Hematopoietic multipotent progenitor cell treated with erythropoietin and hydrocortisone succinate and interleukin-3 and kit ligand, for 17 days (in vitro differentiated cells): ENCODE results near the gene MYCL.
"Not testable (repeated sequence)": the region's sequence is repeated elsewhere in the genome, so short reads cannot be mapped to it uniquely, and the experiment has no call there.

Experiments
- DNase-seq: peaks from one replicate; pipeline ENCODE4 v3.0.0-alpha.2; 2015; ENCODE audit warnings: low spot score

Gene MYCL

DNA sequence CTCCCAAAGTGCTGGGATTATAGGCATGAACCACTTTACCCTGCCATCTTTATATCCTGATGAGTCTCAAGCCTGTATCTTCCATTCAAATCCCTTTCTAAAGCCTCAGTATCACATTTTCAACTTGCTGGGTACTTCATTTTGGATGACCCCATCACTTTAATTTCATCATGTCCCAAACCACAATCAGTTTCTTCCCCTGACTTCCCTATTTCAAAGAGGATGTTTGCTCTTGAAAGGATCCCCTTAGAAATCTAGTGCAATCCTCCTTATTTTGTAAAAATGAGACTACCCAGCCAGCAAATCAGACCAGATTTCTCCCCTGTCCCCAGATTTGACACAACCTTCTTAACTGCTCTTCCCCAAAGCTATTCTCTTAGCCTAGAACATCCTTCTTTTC, 11.4 kb downstream of the MYCL start:
- no peak for DNase-seq

DNA sequence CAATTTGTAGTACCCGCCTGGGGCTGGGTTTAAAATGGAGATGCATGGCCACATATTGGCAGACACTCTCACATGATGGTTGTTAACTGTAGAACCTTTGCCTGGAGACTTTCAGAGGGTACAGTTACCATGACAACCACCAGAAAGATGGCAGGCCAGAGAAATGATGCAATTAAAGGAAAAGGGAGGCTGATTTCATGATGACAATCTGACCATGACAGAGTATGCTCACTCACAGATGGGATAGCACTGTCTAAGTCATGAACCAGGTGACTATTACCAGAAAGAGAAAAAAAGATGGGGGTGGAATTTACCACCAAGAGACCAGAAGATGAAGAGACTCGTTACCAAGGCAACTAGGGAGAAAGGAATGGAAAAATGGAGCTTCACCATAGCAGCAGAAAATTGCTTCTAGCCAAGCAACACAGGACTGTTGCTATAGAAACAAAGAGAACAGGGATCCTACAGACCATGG, 14.9 kb downstream of the MYCL start:
- DNase-seq = no peak

DNA sequence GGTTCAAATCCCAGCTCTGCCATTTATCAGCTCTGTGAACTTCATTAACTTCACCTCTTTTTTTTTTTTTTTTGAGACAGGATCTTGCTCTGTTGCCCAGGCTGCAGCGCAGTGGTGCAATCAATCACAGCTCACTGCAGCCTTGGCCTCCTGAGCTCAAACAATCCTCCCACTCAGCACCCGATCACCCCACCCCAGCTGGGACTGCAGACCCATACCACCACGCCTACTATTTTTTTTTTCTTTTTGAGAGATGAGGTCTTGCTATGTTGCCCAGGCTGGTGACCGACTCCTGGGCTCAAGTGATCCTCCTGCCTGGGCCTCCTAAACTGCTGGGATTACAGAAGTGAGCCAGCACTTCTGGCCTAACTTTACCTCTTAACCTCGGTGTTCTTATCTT, 16.2 kb downstream of the MYCL start:
- DNase-seq = no peak

DNA sequence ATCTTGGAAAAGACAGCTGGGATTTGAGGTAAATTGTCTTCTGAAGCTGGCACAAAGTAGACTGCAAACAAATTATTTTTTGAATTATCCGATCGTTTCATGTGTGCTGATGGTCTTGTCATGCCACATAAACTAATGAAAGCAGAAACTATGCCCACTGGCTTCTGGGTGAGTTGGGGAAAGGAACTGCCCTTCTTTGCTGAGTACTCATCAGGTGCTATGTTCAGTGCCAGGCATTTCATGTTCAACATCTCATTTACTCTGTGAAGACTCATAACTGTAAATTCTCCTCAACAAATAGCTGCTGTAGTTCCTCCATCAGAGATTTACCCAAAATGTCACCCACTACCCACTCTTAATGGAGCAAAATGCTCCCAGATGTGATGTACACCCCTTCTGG, 19.6 kb downstream of the MYCL start:
- no peak for DNase-seq

GRCh38 chr1:39877980-39878956, 23.4 kb downstream of the MYCL start:
- no peak for DNase-seq

- DNase-seq = no peak
Measured at GRCh38 chr1:39877231-39877778, 24.4 kb downstream of the MYCL start.

DNA sequence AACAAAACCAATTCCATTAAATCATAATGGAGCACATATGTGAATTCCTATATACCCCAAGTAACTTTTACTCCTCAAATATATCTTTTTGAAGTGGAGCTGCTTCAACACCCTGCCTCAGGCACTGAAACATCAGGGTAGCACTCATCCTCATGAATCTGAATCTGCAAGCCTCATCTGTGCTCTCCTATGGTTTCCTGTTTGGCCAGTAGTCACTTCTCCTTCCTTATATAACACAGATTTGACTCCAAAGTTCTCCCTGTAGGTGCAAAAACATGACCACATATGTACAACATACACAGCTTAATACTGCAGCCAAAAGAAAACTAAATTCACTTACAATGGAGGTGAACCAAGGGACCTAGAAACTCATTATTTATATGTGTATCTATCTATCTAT, 25.6 kb downstream of the MYCL start:
- DNase-seq = no peak

DNA sequence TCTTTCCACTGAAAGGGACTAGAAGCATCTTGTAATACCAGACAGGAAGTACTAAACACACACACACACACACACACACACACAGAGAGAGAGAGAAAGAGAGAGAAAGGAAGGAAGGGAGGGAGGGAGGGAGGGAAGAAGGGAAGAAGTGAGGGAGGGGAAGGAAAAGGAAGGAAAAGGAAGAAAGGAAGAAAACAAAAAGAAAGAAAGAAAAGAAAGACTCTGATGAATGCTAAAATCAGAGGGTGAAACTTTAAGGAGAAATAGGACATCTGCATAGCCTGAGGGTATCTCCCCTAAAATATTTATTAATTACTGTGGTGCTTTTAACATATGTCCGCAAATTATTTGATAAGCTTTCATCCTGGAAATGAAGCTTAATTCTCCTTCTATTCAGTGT, 29.0 kb downstream of the MYCL start:
- no peak for DNase-seq

DNA sequence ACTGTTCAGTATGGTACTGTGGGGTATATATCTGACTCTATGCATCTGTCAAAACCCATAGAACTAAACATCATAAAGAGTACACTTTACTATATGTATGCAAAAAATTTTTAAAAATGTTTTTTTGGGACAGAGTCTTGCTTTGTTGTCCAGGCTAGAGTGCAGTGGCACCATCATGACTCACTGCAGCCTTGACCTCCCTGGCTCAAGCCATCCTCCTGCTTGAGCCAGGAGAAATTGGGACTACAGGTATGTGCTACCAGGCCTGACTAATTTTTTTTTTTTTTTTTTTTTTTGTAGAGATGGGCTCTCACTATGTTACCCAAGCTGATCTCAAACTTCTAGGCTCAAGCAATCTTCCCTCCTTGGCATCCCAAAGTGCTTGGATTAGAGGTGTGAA, 29.9 kb downstream of the MYCL start:
- DNase-seq = no peak

- DNase-seq = not testable (repeated sequence)
Measured at GRCh38 chr1:39871043-39871442, 30.7 kb downstream of the MYCL start.

- not testable (repeated sequence) for DNase-seq
Measured at GRCh38 chr1:39869538-39870112, 32.1 kb downstream of the MYCL start.

DNA sequence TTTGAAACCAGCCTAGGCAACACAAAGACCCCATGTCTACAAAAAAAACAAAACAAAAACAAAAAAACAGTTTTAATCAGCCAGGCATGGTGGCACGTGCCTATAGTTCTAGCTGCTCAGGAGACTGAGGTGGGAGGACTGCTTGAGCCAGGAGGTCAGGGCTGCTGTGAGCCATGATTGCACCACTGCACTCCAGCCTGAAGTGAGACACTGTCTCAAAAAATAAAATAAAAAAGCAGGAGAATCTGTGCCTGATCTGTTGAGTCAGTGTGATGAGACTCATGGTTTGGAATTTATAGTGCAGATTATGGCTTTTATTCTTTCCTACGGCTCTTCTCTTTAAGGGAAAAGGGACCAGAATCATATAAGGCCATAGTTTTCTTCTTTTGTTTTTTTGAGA, 35.0 kb downstream of the MYCL start:
- no peak for DNase-seq

DNA sequence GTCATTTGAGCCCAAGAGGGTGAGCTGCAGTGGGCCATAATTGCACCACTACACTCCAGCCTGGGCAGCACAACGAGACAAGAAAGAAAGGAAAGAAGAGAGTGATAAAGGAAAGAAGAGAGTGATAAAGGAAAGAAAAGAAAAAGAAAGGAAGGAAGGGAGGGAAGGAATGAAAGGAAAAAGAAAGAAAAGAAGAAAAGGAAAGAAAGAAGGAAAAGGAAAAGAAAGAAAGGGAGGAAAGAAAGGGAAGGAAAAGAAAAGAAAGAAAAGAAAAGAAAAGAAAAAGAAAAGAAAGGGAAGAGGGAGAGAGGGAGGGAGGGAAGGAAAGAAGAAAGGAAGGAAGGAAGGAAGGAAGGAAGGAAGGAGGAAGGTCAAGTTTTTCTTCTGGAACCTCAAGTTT, 36.0 kb downstream of the MYCL start:
- DNase-seq = no peak

DNA sequence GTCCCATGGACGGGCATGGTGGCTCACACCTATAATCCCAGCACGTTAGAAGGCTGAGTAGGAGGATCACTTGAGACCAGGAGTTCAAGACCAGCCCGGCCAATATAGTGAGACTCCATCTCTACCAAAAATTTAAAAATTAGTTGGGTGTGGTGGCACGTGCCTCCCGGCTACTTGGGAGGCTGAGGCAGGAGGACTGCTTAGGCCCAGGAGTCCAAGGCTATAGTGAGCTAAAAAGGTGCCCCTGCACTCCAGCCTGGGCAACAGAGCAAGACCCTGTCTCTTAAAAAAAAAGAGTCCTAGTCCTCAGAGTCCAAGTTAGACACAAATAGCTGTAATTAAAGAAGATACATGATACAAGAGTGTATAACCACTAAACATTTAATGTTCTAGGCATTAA, 38.5 kb downstream of the MYCL start:
- DNase-seq = no peak

DNA sequence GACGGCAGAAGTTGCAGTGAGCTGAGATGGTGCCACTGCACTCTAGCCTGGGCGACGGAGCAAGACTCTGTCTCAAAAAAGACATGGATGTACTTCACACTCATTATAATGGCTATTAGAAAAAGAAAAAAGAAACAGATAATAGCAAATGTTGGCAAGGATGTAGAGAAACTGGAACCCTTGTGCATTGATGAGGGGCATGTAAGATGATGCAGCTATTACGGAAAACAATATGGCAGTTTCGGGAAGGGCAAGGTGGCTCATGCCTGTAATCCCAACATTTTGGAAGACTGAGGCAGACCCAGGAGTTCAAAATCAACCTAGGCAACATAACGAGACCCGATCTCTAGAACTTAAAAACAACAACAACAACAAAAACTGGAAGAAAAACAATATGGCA, 40.7 kb downstream of the MYCL start:
- DNase-seq = no peak

- no peak for DNase-seq
Measured at GRCh38 chr1:39859859-39860812, 41.6 kb downstream of the MYCL start.

DNA sequence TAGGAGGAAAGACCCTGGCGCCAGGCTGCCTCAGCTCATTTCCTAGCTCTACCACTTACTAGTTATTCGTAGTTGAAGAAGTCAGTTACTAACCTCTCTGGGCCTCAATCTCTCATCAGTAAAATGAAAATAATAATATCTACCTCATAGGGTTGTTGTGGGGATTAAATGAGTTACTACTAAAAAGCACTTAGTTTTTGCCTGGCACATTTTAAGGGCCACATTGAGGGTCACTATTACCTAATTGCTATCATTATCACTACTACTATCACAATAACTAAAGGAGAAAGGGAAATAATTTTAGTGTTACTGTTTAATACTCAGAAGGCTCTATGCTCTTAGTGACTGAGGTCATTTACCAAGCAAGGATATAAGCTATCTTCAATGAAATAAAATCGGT, 43.4 kb downstream of the MYCL start:
- no peak for DNase-seq

DNA sequence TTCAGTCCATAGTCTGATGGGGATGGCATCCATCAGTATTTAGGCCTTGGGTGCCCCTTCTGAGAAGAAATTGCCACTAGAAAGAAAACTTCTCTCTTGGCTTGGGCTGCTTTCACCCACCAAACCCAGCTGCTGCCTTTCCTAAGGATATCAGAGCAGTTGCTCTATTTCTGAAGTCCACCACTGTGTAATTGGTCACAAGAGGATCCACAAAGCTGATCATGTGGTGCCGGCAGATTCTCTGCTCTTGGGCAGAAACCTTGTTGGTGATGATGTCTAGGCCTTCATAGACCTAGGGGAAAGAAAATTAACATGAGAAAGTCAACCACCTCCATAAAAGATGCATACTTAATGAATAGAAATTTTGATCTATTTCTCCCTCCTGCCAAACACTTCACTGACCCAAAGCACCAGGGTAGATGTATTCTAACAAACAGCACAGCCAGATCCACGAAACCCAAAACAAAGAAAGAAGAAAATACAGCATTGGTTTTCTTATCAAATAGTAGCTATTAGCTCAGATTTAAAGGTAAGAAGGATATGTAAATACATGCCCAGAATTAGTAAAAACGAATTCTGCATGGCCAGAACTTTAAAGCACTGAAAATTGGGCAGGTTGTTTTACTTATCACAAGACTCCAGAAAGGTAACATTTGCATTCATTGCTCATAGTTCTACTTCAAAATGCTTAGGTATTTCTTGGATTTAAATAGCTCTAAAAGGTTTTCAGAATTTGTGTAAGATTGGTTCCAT, 44.4 kb downstream of the MYCL start:
- DNase-seq = no peak

- no peak for DNase-seq
Measured at GRCh38 chr1:39854738-39855137, 47.0 kb downstream of the MYCL start.

- no peak for DNase-seq
Measured at GRCh38 chr1:39854314-39854713, 47.4 kb downstream of the MYCL start.

- DNase-seq = no peak
Measured at GRCh38 chr1:39852876-39853275, 48.8 kb downstream of the MYCL start.
